Kidney epithelial cell (primary cell): ENCODE data around the gene TEKT3. TPM values are rescaled to one million over a fixed set of nuclear protein-coding genes. Genes with fewer than 3 reads are reported as not detected.

Source experiments
- DNase-seq: peaks from one replicate; pipeline ENCODE4 v3.0.0-alpha.2; 2010; ENCODE audit warnings: low read depth
- H3K27me3 ChIP-seq: 2 replicates; pipeline ENCODE4 v1.6.0; 2011; ENCODE audit warnings: low read length; ENCODE audit not compliant: control insufficient read depth, insufficient read depth
- H3K36me3 ChIP-seq: 2 replicates; pipeline ENCODE4 v1.5.1; 2011; ENCODE audit warnings: low read length; ENCODE audit not compliant: control insufficient read depth, insufficient read depth
- H3K4me3 ChIP-seq: 2 replicates; pipeline ENCODE4 v1.5.1; 2011; ENCODE audit warnings: low read depth, mild to moderate bottlenecking, control low read depth, low read length
- CTCF ChIP-seq: IDR thresholded peaks from 2 replicates; pipeline ENCODE4 v1.5.1; 2011; ENCODE audit warnings: mild to moderate bottlenecking, moderate library complexity, low read length, control low read depth, inconsistent platforms; ENCODE audit not compliant: insufficient read depth, poor library complexity, severe bottlenecking
- total RNA-seq: library from RNA; depleted of rRNA; stranded (reverse); fragments of >200 nt; gene quantifications from 2 replicates; pipeline ENCODE4 v1.2.3, GENCODE V29; 2015

Gene TEKT3
- total RNA-seq, 1 donor from 2014 or later: not detected

- Histone ChIP-seq H3K36me3 (no peaks in the 10 kb centered on the region), H3K4me3 (no peak overlapping the region), H3K27me3 (no peaks in the 10 kb centered on the region)
- DNase-seq: no peak
- no peak for TF ChIP-seq CTCF
Observed at GRCh38 chr17:15361592-15361991, 20.2 kb upstream of the TEKT3 start.

- H3K4me3 ChIP-seq: no peak overlapping the region
- peak; percentile 74 for DNase-seq
- H3K27me3 ChIP-seq: no peaks in the 10 kb centered on the region
- no peaks in the 10 kb centered on the region for H3K36me3 ChIP-seq
- TF ChIP-seq CTCF: no peak
Observed at GRCh38 chr17:15361151-15361550, 19.8 kb upstream of the TEKT3 start.

GRCh38 chr17:15354256-15354655, 12.9 kb upstream of the TEKT3 start:
- no peak for DNase-seq
- H3K4me3 ChIP-seq: no peak overlapping the region
- no peaks in the 10 kb centered on the region for H3K27me3 ChIP-seq
- TF ChIP-seq CTCF: no peak
- no peaks in the 10 kb centered on the region for H3K36me3 ChIP-seq

- no peaks in the 10 kb centered on the region for H3K36me3 ChIP-seq
- TF ChIP-seq CTCF: no peak
- no peak overlapping the region for H3K4me3 ChIP-seq
- no peaks in the 10 kb centered on the region for H3K27me3 ChIP-seq
- no peak for DNase-seq
Observed at GRCh38 chr17:15351925-15352324, 10.5 kb upstream of the TEKT3 start.

GRCh38 chr17:15351478-15351840, 10.1 kb upstream of the TEKT3 start:
- no peaks in the 10 kb centered on the region for H3K36me3 ChIP-seq
- no peak overlapping the region for H3K4me3 ChIP-seq
- no peaks in the 10 kb centered on the region for H3K27me3 ChIP-seq
- TF ChIP-seq CTCF: no peak
- no peak for DNase-seq

- DNase-seq: no peak
- no peak overlapping the region for H3K4me3 ChIP-seq
- no peaks in the 10 kb centered on the region for H3K27me3 ChIP-seq
- TF ChIP-seq CTCF: no peak
- no peaks in the 10 kb centered on the region for H3K36me3 ChIP-seq
Observed at GRCh38 chr17:15350777-15351477, 9.5 kb upstream of the TEKT3 start.
